SKM-1 treated with dmso at 0.1 percent for 144 hours (cell line): ENCODE measurements around the gene FSHR.

ENCODE experiments used
- DNase-seq: peaks from one replicate; lab custom pipeline; 2025; ENCODE audit not compliant: unreplicated experiment; lab: John Stamatoyannopoulos, UW

The FSHR gene

GRCh38 chr2:48915227-48915626 is 239.1 kb downstream of the FSHR start:
- DNase-seq: no peak

GRCh38 chr2:48914477-48915089 is 239.7 kb downstream of the FSHR start:
- DNase-seq: peak; percentile 7
